GM23248 (cell line): ENCODE data around the gene PTPRD.

Experiments used
- EZH2 ChIP-seq: fragments of 200-600 bp; sonication (generic); IDR thresholded peaks from 2 replicates; pipeline ENCODE4 v1.6.1; 2018; ENCODE audit warnings: antibody characterized with exemption, mild to moderate bottlenecking; ENCODE audit not compliant: insufficient read depth, poor library complexity, severe bottlenecking
- EZH2phosphoT487 ChIP-seq: fragments of 200-600 bp; sonication (generic); IDR thresholded peaks from 2 replicates; pipeline ENCODE4 v1.6.1; 2018; ENCODE audit warnings: antibody characterized with exemption, moderate library complexity, mild to moderate bottlenecking, low read depth; ENCODE audit not compliant: insufficient read depth

- TF ChIP-seq EZH2phosphoT487 (no peak), EZH2 (no peak)
Observed at GRCh38 chr9:10586407-10586806, 26.4 kb downstream of the PTPRD start.
